GM12874 (cell line): ENCODE results near the gene RSKR.

Experiments used
- TF ChIP-seq, protein P1 (sequence below): IDR thresholded peaks from 2 replicates; pipeline ENCODE4 v1.5.1; 2011; ENCODE audit warnings: low read depth, mild to moderate bottlenecking, control low read depth, low read length, moderate library complexity; ENCODE audit not compliant: insufficient read depth

The RSKR gene

DNA sequence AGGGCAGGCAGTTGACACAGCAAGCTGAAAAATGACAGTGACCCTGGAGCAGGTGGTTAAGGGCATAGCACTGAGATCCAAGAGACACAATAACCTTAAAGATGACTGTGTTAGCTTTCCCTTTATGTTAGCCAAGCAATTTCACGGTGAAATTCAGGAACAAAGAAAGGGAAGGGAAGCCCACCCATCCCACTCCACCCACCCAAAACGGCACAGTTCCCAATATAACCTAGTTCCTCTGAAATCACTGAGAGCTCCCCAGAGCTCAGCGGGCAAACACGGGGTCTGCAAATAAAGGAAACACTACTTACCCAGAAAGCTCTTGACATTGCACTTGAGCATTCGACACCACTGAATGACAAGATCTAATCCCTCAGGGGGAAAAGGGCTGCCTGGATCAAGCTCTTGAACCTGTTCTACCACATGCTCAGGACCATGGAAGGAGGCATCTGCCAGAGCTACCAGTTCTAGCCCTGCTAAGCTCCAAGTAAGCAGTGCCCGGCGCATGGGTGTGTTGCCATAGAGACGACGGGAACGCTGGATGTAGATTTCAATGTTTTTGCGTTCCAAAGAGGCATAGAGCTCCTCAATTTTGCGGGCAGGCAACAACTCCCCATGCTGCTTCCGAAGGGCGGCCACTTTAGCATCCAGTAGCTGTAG lies 20.4 kb upstream of the RSKR start:
- TF ChIP-seq, protein P1, sequence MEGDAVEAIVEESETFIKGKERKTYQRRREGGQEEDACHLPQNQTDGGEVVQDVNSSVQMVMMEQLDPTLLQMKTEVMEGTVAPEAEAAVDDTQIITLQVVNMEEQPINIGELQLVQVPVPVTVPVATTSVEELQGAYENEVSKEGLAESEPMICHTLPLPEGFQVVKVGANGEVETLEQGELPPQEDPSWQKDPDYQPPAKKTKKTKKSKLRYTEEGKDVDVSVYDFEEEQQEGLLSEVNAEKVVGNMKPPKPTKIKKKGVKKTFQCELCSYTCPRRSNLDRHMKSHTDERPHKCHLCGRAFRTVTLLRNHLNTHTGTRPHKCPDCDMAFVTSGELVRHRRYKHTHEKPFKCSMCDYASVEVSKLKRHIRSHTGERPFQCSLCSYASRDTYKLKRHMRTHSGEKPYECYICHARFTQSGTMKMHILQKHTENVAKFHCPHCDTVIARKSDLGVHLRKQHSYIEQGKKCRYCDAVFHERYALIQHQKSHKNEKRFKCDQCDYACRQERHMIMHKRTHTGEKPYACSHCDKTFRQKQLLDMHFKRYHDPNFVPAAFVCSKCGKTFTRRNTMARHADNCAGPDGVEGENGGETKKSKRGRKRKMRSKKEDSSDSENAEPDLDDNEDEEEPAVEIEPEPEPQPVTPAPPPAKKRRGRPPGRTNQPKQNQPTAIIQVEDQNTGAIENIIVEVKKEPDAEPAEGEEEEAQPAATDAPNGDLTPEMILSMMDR: no peak

DNA sequence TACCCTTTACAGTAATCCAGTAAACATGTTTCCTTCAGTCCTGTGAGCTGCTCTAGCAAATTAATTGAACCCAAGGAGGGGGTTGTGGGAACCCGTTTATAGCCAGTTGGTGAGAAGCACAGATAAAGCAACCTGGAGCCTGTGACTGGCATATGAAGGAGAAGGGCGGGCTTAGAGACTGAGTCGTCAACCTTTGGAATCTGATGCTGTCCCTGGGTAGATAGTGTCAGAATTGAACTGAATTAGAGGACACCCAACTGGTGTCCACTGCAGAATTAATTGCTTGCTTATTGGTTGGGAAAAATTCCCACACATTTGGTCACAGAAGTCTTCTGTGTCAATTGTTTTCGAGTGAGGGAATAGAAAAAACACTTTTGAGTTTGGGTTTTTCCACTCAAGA lies 12.8 kb upstream of the RSKR start:
- TF ChIP-seq, protein P1: no peak

DNA sequence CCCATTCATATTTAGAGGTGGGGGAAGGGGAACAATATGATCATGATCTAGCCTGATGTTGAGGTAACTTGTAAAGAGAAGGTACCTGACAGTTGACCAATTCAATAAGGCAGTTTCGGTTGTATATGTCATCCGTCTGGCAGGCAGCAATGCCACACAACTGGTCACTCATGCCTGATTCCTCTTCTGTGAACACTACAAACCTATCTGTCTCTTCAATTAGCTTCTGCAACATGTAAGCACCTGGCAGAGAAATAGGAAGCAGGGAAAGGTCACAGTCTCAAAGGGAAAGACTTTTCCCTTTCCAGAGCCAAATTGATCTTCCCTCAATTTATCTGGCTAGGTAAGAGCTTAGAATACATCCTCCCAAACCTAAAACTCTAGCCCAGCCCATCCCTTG lies 10.2 kb upstream of the RSKR start:
- TF ChIP-seq, protein P1: no peak

DNA sequence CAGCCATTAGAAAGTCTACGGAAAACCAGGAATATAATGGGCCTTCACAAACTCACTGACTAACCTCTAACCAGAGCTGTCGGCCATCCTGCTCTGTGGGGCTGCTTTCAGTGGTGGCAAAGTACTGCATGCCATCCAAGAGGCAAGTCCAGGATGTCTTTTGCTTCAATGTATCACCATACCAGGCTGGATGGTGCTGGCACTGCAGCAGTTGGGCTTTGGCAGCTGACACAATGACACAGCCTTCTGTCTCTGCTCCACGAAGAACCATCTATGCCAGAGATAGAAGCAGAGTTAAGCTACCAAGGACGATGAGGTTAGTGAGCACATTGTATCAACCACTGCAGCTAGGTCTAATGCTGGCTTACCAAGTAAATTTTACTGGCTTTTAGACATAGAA lies 9.7 kb upstream of the RSKR start:
- TF ChIP-seq, protein P1: no peak

DNA sequence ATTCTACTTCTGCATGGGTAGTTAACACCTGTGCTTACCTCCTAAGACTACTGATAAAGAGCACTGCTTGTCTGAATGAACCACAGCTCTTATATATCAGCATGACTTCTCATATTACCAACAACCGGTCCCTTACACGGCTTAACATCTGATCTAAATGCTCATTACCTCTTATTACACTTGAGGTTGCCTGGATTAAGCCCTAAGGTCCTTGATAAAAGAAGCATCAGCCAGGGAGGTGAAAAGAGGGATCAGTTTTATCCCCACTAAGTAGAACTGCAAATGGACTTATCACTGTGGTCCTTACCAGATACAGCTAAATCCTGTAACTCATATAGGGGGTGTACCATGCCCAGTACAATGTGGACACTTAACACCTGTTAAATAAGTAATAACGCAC lies 8.2 kb upstream of the RSKR start:
- TF ChIP-seq, protein P1: no peak

DNA sequence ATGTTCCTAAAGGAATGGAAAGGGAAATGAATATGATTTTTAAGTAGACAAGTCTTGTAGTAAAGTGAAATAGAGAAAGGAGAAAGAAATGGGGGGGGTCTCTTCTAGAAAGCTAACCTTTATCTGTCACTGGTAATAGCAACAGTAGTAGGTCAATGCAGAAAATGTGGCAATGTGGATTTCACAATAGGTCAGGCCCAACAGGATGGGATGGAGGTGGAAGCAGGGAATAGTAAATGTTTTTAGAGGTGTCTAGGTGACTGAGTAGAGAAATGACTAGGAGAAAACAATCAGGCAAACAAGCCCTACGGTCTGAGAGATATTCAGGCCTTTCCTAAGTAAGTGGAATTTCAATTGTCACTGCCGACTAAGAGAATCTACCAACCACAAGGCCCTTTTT lies 6.0 kb upstream of the RSKR start:
- TF ChIP-seq, protein P1: no peak

DNA sequence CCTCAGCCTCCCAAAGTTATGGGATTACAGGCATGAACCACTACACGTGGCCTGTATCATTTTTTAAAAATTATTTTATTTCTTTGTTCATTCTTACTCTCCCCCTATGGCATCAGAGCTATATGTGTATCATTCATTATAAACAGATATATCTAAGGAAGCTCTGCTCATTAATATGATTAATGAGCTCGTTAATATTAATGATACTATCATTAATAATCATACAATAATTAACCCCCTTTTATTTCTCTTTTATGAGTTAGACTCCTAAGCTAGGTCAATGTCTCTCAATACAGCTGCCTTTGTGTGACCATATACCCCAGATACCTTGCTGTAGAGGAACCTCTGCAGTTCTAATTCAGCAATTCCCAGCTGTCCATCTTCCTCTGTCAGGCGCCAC lies 4.5 kb upstream of the RSKR start:
- TF ChIP-seq, protein P1: no peak
